Neuronal stem cell (in vitro differentiated cells): Measurements from ENCODE around the gene SRGAP3.

Experiments
- DNase-seq: peaks from one replicate; pipeline ENCODE4 v3.0.0-alpha.2; 2013; ENCODE audit warnings: low spot score
- H2AFZ ChIP-seq: one replicate; pipeline ENCODE4 v1.6.1; 2013; ENCODE audit warnings: mild to moderate bottlenecking, low read length, inconsistent platforms
- H2AK5ac ChIP-seq: 2 replicates; pipeline ENCODE4 v1.6.1; 2013; ENCODE audit warnings: low read depth, mild to moderate bottlenecking, inconsistent platforms, low read length, moderate library complexity, mixed read lengths
- H2BK120ac ChIP-seq: 2 replicates; pipeline ENCODE4 v1.6.1; 2013; ENCODE audit warnings: low read depth, mild to moderate bottlenecking, inconsistent platforms, low read length, moderate library complexity, mixed read lengths
- H2BK12ac ChIP-seq: one replicate; pipeline ENCODE4 v1.6.1; 2013; ENCODE audit warnings: low read length, inconsistent platforms
- H2BK15ac ChIP-seq: 2 replicates; pipeline ENCODE4 v1.6.1; 2013; ENCODE audit warnings: mild to moderate bottlenecking, low read length, inconsistent platforms, mixed read lengths
- H2BK5ac ChIP-seq: one replicate; pipeline ENCODE4 v1.6.1; 2013; ENCODE audit warnings: inconsistent platforms, mild to moderate bottlenecking, low read length, moderate library complexity
- H3K14ac ChIP-seq: one replicate; pipeline ENCODE4 v1.6.1; 2013; ENCODE audit warnings: low read length, inconsistent platforms
- H3K18ac ChIP-seq: 2 replicates; pipeline ENCODE4 v1.6.1; 2013; ENCODE audit warnings: low read length, inconsistent platforms
- H3K23ac ChIP-seq: 2 replicates; pipeline ENCODE4 v1.6.1; 2013; ENCODE audit warnings: low read depth, mild to moderate bottlenecking, mixed read lengths, low read length, inconsistent platforms; ENCODE audit not compliant: poor library complexity
- H3K27ac ChIP-seq: replicated peaks from 3 replicates; pipeline ENCODE4 v1.5.1; 2013; ENCODE audit warnings: low read length, inconsistent platforms
- H3K27me3 ChIP-seq, 3 experiments: 2 replicates each; pipeline ENCODE4 v1.6.1; 2013; ENCODE audit warnings: low read length in 3 of 3, mild to moderate bottlenecking in 2 of 3, inconsistent platforms in 1 of 3, low read depth in 1 of 3, mixed read lengths in 1 of 3, moderate library complexity in 1 of 3; ENCODE audit not compliant: control insufficient read depth in 3 of 3, insufficient read depth in 3 of 3
- H3K36me3 ChIP-seq, 2 donors: replicated peaks in 1 of 2; 2 replicates each; pipeline ENCODE4 v1.6.1; 2013; ENCODE audit warnings: low read length in 2 of 2; ENCODE audit not compliant: control insufficient read depth in 2 of 2, insufficient read depth in 2 of 2
- H3K4ac ChIP-seq: 2 replicates; pipeline ENCODE4 v1.6.1; 2013; ENCODE audit warnings: inconsistent platforms, mild to moderate bottlenecking, low read length, moderate library complexity
- H3K4me1 ChIP-seq, 2 donors: 1 replicate in 1 of 2; 2 replicates in 1 of 2; pipeline ENCODE4 v1.6.1; 2013; ENCODE audit warnings: low read length in 2 of 2, low read depth in 1 of 2; ENCODE audit not compliant: control insufficient read depth in 2 of 2, insufficient read depth in 1 of 2
- H3K4me2 ChIP-seq: one replicate; pipeline ENCODE4 v1.6.1; 2013; ENCODE audit warnings: mild to moderate bottlenecking, low read length, inconsistent platforms; ENCODE audit not compliant: insufficient read depth, poor library complexity, severe bottlenecking
- H3K4me3 ChIP-seq, 2 donors: 2 replicates each; pipeline ENCODE4 v1.5.1; 2013; ENCODE audit warnings: low read length in 2 of 2, mild to moderate bottlenecking in 2 of 2, inconsistent platforms in 1 of 2, moderate library complexity in 1 of 2
- H3K79me1 ChIP-seq: one replicate; pipeline ENCODE4 v1.6.1; 2013; ENCODE audit warnings: low read depth, mild to moderate bottlenecking, inconsistent platforms, low read length, moderate library complexity
- H3K9ac ChIP-seq: one replicate; pipeline ENCODE4 v1.6.1; 2013; ENCODE audit warnings: mild to moderate bottlenecking, low read depth, low read length, inconsistent platforms; ENCODE audit not compliant: poor library complexity
- H3K9me3 ChIP-seq, 2 donors: replicated peaks in 1 of 2; 2 replicates each; pipeline versions ENCODE3 to v1.6.1; 2013; ENCODE audit warnings: low read length in 2 of 2, mild to moderate bottlenecking in 2 of 2, inconsistent platforms in 1 of 2, low read depth in 1 of 2, mixed read lengths in 1 of 2, moderate library complexity in 1 of 2; ENCODE audit not compliant: control insufficient read depth in 2 of 2, insufficient read depth in 1 of 2
- H4K8ac ChIP-seq: one replicate; pipeline ENCODE4 v1.6.1; 2013; ENCODE audit warnings: low read depth, mild to moderate bottlenecking, inconsistent platforms, low read length, moderate library complexity
- H4K91ac ChIP-seq: one replicate; pipeline ENCODE4 v1.6.1; 2013; ENCODE audit warnings: low read length, low read depth, mild to moderate bottlenecking, inconsistent platforms; ENCODE audit not compliant: poor library complexity
- WGBS, 2 donors: extraction: QIAGEN DNeasy Blood & Tissue Kit; methylation state at CpG; one replicate each; pipeline ENCODE4 v1.1.7; 2013; ENCODE audit warnings: missing lambda C conversion rate in 2 of 2, mixed read lengths in 1 of 2; ENCODE audit not compliant: insufficient read length in 2 of 2, insufficient replicate concordance in 1 of 2; ENCODE audit errors: extremely low coverage in 2 of 2; 5-methylcytosine and 5-hydroxymethylcytosine counted together

The SRGAP3 gene

GRCh38 chr3:9024341-9024740, 225.1 kb downstream of the SRGAP3 start:
- H2AFZ ChIP-seq: no peak overlapping the region
- no peaks in the 10 kb centered on the region for H3K9me3 ChIP-seq
- H3K27ac ChIP-seq: no peak overlapping the region
- H3K14ac ChIP-seq: no peak overlapping the region
- no peak overlapping the region for H3K18ac ChIP-seq
- H2BK5ac ChIP-seq: no peak overlapping the region
- H3K23ac ChIP-seq: no peak overlapping the region
- no CpG with 5 or more reads among the region's 2 CpGs for WGBS, 2 donors
- H3K27me3 ChIP-seq: no peaks in the 10 kb centered on the region
- H4K91ac ChIP-seq: no peak overlapping the region
- H3K9ac ChIP-seq: no peak overlapping the region
- no peak overlapping the region for H3K4ac ChIP-seq
- H2BK12ac ChIP-seq: no peak overlapping the region
- H3K4me1 ChIP-seq: peaks cover 11 to 16% of the 10 kb centered on the region in 2 donors
- H2BK15ac ChIP-seq: no peak overlapping the region
- no peaks in the 10 kb centered on the region for H3K79me1 ChIP-seq
- no peak overlapping the region for H3K4me3 ChIP-seq
- H2BK120ac ChIP-seq: no peak overlapping the region
- H3K36me3 ChIP-seq: peaks cover 0 to 97% of the 10 kb centered on the region in 2 donors
- no peak for DNase-seq
- H3K4me2 ChIP-seq: no peak overlapping the region
- no peak overlapping the region for H4K8ac ChIP-seq
- no peak overlapping the region for H2AK5ac ChIP-seq

- H3K4ac ChIP-seq: no peak overlapping the region
- peaks cover 0 to 98% of the 10 kb centered on the region in 2 donors for H3K36me3 ChIP-seq
- no peak overlapping the region for H3K18ac ChIP-seq
- no peak overlapping the region for H2AFZ ChIP-seq
- H3K23ac ChIP-seq: no peak overlapping the region
- H4K8ac ChIP-seq: no peak overlapping the region
- H2BK120ac ChIP-seq: no peak overlapping the region
- no peak overlapping the region for H2AK5ac ChIP-seq
- no CpG with 5 or more reads among the region's 1 CpG for WGBS, 2 donors
- no peak overlapping the region for H2BK12ac ChIP-seq
- no peaks in the 10 kb centered on the region for H3K79me1 ChIP-seq
- no peak overlapping the region for H2BK5ac ChIP-seq
- H3K9ac ChIP-seq: no peak overlapping the region
- H4K91ac ChIP-seq: no peak overlapping the region
- no peak overlapping the region for H3K14ac ChIP-seq
- H2BK15ac ChIP-seq: no peak overlapping the region
- H3K4me2 ChIP-seq: no peak overlapping the region
- H3K4me1 ChIP-seq: peaks cover 11 to 20% of the 10 kb centered on the region in 2 donors
- H3K27me3 ChIP-seq: no peaks in the 10 kb centered on the region
- DNase-seq: no peak
- no peaks in the 10 kb centered on the region for H3K9me3 ChIP-seq
- H3K27ac ChIP-seq: no peak overlapping the region
- no peak overlapping the region for H3K4me3 ChIP-seq
These were observed 226.2 kb downstream of the SRGAP3 start for GRCh38 chr3:9023226-9023590.

GRCh38 chr3:9022305-9023225, 226.9 kb downstream of the SRGAP3 start:
- H2AFZ ChIP-seq: no peak overlapping the region
- no peak overlapping the region for H3K4ac ChIP-seq
- H2BK5ac ChIP-seq: no peak overlapping the region
- H3K9ac ChIP-seq: no peak overlapping the region
- H4K8ac ChIP-seq: no peak overlapping the region
- no peaks in the 10 kb centered on the region for H3K79me1 ChIP-seq
- H3K14ac ChIP-seq: no peak overlapping the region
- H3K36me3 ChIP-seq: peaks cover 0 to 98% of the 10 kb centered on the region in 2 donors
- WGBS, 2 donors: 100% methylated on average over 3 of the region's 15 CpGs; no CpG with 5 or more reads in 1 of the 2 donors
- H3K27ac ChIP-seq: no peak overlapping the region
- H3K9me3 ChIP-seq: no peaks in the 10 kb centered on the region
- no peak overlapping the region for H2AK5ac ChIP-seq
- no peak overlapping the region for H3K4me3 ChIP-seq
- H4K91ac ChIP-seq: no peak overlapping the region
- H3K27me3 ChIP-seq: no peaks in the 10 kb centered on the region
- no peak overlapping the region for H2BK15ac ChIP-seq
- no peak for DNase-seq
- no peak overlapping the region for H3K4me2 ChIP-seq
- no peak overlapping the region for H3K18ac ChIP-seq
- no peak overlapping the region for H3K23ac ChIP-seq
- H2BK12ac ChIP-seq: no peak overlapping the region
- peaks cover 11 to 20% of the 10 kb centered on the region in 2 donors for H3K4me1 ChIP-seq
- no peak overlapping the region for H2BK120ac ChIP-seq

- Histone ChIP-seq H3K23ac (peak overlapping the region; percentile 5), H3K4me2 (no peak overlapping the region)
- WGBS, 2 donors: no CpG with 5 or more reads among the region's 7 CpGs
These were observed 228.0 kb downstream of the SRGAP3 start for GRCh38 chr3:9021271-9022009.

More at GRCh38 chr3:9021271-9022009, 228.0 kb downstream of the SRGAP3 start:
- Histone ChIP-seq H3K14ac (no peak overlapping the region), H3K27ac (no peak overlapping the region), H2BK15ac (no peak overlapping the region), H2AFZ (no peak overlapping the region), H3K4me1 (peaks cover 11 to 20% of the 10 kb centered on the region in 2 donors), H2BK5ac (peak overlapping the region; percentile 21), H3K4me3 (no peak overlapping the region), H3K9ac (no peak overlapping the region), H2BK120ac (no peak overlapping the region), H3K4ac (no peak overlapping the region), H3K27me3 (no peaks in the 10 kb centered on the region), H4K8ac (no peak overlapping the region), H2BK12ac (no peak overlapping the region), H4K91ac (no peak overlapping the region), H2AK5ac (no peak overlapping the region), H3K18ac (no peak overlapping the region), H3K36me3 (peaks cover 0 to 98% of the 10 kb centered on the region in 2 donors), H3K79me1 (no peaks in the 10 kb centered on the region), H3K9me3 (no peaks in the 10 kb centered on the region)
- DNase-seq: no peak
